HepG2 (cell line): Measurements from ENCODE around the gene FGFR4. TPM values are rescaled to one million over a fixed set of nuclear protein-coding genes. Genes with fewer than 3 reads are reported as not detected.

Experiments used
- CCDC6 ChIP-seq: sonication (generic); formaldehyde crosslinking; IDR thresholded peaks from 2 replicates; pipeline ENCODE4 v1.8.1; 2022; ENCODE audit warnings: mild to moderate bottlenecking, missing genetic modification reagents, moderate library complexity
- GATAD2A ChIP-seq: IDR thresholded peaks from 2 replicates; pipeline ENCODE4 v1.6.1; 2016
- JUND ChIP-seq: sonication (generic); formaldehyde crosslinking; IDR thresholded peaks from 2 replicates; pipeline ENCODE4 v1.8.0; 2022; ENCODE audit warnings: mild to moderate bottlenecking, missing genetic modification reagents
- PHF5A ChIP-seq: IDR thresholded peaks from one replicate; pipeline ENCODE4 v1.6.1; 2018; ENCODE audit warnings: low read depth, missing genetic modification reagents; ENCODE audit not compliant: unreplicated experiment
- ZBTB38 ChIP-seq: sonication (generic); formaldehyde crosslinking; IDR thresholded peaks from 2 replicates; pipeline ENCODE4 v1.5.1; 2020; ENCODE audit warnings: mild to moderate bottlenecking, missing genetic modification reagents
- ZNF121 ChIP-seq: sonication (generic); formaldehyde crosslinking; IDR thresholded peaks from 2 replicates; pipeline ENCODE4 v1.5.0; 2020; ENCODE audit warnings: mild to moderate bottlenecking, missing genetic modification reagents
- polyA plus RNA-seq, 8 experiments: library from polyadenylated mRNA; depleted of rRNA in 3 of 8; stranded (reverse) in 7 of 8; unstranded in 1 of 8; fragments of >200 nt; fragmentation: Illumina TruSeq in 4 of 8; extraction: Trizol in 4 of 8; gene quantifications; 2 replicates each; pipeline versions ENCODE4 v1.2.1 to v1.2.3, GENCODE V29; 2011 to 2016; ENCODE audit warnings: low read depth in 4 of 8, missing spikeins in 1 of 8, mixed read lengths in 1 of 8; ENCODE audit not compliant: insufficient read depth in 1 of 8
- total RNA-seq, 5 experiments: library from RNA; depleted of rRNA; stranded (reverse); fragments of >200 nt; fragmentation: Illumina TruSeq; extraction: Trizol; gene quantifications; 2 replicates each; pipeline ENCODE4 v1.2.3, GENCODE V29; 2016; ENCODE audit warnings: low read depth in 1 of 5
- TF ChIP-seq, protein P1 (sequence below): sonication (generic); formaldehyde crosslinking; IDR thresholded peaks from 2 replicates; pipeline ENCODE4 v1.4.0; 2020; ENCODE audit warnings: missing genetic modification reagents, mild to moderate bottlenecking, borderline replicate concordance
- TF ChIP-seq, protein P2 (sequence below), 2 experiments: sonication (generic) in 1 of 2; formaldehyde crosslinking in 1 of 2; IDR thresholded peaks; 2 replicates each; pipeline versions ENCODE4 v1.4.0 to v1.6.1; 2016 to 2020; ENCODE audit warnings: borderline replicate concordance in 1 of 2, low read depth in 1 of 2, mild to moderate bottlenecking in 1 of 2, missing genetic modification reagents in 1 of 2
- TF ChIP-seq, protein P3 (sequence below): sonication (generic); formaldehyde crosslinking; IDR thresholded peaks from 2 replicates; pipeline ENCODE4 v1.8.0; 2022; ENCODE audit warnings: missing genetic modification reagents, mild to moderate bottlenecking, moderate library complexity, borderline replicate concordance
- TF ChIP-seq, protein P4 (sequence below): IDR thresholded peaks from 2 replicates; pipeline ENCODE4 v1.6.1; 2018; ENCODE audit warnings: missing genetic modification reagents
- TF ChIP-seq, protein P5 (sequence below): sonication (generic); formaldehyde crosslinking; IDR thresholded peaks from 2 replicates; pipeline ENCODE4 v1.5.0; 2020; ENCODE audit warnings: mild to moderate bottlenecking, missing genetic modification reagents, borderline replicate concordance

The FGFR4 gene
- total and polyA plus RNA-seq, 2 of the 13 experiments (the other 11 are each of a cell fraction or from before 2014, with no cell fraction given): 129 to 219 TPM

DNA sequence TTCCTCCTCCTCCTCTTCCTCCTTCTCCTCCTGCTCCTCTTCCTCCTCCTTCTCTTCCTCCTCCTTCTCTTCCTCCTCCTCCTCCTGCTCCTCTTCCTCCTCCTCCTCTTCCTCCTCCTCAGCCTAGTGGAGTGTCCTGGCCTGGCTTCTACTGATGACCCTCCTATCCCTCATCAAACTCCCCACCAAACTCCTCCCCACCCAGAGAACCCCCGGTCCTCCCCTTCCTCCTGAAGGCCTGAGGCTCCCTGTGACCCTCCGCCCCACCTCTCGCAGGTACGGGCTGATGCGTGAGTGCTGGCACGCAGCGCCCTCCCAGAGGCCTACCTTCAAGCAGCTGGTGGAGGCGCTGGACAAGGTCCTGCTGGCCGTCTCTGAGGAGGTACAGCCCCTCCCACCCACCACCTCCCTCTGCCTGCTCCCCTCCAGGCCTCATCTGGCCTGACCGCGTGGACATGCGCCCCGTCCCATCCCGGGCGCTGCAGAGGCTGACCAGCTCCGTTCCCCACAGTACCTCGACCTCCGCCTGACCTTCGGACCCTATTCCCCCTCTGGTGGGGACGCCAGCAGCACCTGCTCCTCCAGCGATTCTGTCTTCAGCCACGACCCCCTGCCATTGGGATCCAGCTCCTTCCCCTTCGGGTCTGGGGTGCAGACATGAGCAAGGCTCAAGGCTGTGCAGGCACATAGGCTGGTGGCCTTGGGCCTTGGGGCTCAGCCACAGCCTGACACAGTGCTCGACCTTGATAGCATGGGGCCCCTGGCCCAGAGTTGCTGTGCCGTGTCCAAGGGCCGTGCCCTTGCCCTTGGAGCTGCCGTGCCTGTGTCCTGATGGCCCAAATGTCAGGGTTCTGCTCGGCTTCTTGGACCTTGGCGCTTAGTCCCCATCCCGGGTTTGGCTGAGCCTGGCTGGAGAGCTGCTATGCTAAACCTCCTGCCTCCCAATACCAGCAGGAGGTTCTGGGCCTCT lies 10.6 kb downstream of the FGFR4 start (continued):
- TF ChIP-seq, protein P1, sequence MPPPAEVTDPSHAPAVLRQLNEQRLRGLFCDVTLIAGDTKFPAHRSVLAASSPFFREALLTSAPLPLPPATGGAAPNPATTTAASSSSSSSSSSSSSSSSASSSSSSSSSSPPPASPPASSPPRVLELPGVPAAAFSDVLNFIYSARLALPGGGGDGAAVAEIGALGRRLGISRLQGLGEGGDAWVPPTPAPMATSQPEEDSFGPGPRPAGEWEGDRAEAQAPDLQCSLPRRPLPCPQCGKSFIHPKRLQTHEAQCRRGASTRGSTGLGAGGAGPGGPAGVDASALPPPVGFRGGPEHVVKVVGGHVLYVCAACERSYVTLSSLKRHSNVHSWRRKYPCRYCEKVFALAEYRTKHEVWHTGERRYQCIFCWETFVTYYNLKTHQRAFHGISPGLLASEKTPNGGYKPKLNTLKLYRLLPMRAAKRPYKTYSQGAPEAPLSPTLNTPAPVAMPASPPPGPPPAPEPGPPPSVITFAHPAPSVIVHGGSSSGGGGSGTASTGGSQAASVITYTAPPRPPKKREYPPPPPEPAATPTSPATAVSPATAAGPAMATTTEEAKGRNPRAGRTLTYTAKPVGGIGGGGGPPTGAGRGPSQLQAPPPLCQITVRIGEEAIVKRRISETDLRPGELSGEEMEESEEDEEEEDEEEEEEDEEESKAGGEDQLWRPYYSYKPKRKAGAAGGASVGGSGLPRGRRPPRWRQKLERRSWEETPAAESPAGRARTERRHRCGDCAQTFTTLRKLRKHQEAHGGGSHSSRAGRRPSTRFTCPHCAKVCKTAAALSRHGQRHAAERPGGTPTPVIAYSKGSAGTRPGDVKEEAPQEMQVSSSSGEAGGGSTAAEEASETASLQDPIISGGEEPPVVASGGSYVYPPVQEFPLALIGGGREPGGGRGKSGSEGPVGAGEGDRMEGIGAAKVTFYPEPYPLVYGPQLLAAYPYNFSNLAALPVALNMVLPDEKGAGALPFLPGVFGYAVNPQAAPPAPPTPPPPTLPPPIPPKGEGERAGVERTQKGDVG (CRISPR knock-in tag): peak; percentile 95
- TF ChIP-seq JUND (CRISPR knock-in tag): peak; percentile 15; the same call in 1 of the 2 replicates
- no peak for TF ChIP-seq ZNF121 (CRISPR knock-in tag)
- TF ChIP-seq, protein P2, sequence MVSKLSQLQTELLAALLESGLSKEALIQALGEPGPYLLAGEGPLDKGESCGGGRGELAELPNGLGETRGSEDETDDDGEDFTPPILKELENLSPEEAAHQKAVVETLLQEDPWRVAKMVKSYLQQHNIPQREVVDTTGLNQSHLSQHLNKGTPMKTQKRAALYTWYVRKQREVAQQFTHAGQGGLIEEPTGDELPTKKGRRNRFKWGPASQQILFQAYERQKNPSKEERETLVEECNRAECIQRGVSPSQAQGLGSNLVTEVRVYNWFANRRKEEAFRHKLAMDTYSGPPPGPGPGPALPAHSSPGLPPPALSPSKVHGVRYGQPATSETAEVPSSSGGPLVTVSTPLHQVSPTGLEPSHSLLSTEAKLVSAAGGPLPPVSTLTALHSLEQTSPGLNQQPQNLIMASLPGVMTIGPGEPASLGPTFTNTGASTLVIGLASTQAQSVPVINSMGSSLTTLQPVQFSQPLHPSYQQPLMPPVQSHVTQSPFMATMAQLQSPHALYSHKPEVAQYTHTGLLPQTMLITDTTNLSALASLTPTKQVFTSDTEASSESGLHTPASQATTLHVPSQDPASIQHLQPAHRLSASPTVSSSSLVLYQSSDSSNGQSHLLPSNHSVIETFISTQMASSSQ (IDR thresholded peaks at IDR 0.05; ENCODE audit: low read depth): no peak
- TF ChIP-seq, protein P2 (CRISPR knock-in tag; IDR thresholded peaks at IDR 0.05; ENCODE audit: borderline replicate concordance): no peak
- no peak for TF ChIP-seq CCDC6
- TF ChIP-seq, protein P3, sequence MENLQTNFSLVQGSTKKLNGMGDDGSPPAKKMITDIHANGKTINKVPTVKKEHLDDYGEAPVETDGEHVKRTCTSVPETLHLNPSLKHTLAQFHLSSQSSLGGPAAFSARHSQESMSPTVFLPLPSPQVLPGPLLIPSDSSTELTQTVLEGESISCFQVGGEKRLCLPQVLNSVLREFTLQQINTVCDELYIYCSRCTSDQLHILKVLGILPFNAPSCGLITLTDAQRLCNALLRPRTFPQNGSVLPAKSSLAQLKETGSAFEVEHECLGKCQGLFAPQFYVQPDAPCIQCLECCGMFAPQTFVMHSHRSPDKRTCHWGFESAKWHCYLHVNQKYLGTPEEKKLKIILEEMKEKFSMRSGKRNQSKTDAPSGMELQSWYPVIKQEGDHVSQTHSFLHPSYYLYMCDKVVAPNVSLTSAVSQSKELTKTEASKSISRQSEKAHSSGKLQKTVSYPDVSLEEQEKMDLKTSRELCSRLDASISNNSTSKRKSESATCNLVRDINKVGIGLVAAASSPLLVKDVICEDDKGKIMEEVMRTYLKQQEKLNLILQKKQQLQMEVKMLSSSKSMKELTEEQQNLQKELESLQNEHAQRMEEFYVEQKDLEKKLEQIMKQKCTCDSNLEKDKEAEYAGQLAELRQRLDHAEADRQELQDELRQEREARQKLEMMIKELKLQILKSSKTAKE: peak; percentile 73
- TF ChIP-seq ZBTB38 (CRISPR knock-in tag): peak; percentile 86
- TF ChIP-seq, protein P4, sequence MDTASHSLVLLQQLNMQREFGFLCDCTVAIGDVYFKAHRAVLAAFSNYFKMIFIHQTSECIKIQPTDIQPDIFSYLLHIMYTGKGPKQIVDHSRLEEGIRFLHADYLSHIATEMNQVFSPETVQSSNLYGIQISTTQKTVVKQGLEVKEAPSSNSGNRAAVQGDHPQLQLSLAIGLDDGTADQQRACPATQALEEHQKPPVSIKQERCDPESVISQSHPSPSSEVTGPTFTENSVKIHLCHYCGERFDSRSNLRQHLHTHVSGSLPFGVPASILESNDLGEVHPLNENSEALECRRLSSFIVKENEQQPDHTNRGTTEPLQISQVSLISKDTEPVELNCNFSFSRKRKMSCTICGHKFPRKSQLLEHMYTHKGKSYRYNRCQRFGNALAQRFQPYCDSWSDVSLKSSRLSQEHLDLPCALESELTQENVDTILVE: no peak
- TF ChIP-seq, protein P5, sequence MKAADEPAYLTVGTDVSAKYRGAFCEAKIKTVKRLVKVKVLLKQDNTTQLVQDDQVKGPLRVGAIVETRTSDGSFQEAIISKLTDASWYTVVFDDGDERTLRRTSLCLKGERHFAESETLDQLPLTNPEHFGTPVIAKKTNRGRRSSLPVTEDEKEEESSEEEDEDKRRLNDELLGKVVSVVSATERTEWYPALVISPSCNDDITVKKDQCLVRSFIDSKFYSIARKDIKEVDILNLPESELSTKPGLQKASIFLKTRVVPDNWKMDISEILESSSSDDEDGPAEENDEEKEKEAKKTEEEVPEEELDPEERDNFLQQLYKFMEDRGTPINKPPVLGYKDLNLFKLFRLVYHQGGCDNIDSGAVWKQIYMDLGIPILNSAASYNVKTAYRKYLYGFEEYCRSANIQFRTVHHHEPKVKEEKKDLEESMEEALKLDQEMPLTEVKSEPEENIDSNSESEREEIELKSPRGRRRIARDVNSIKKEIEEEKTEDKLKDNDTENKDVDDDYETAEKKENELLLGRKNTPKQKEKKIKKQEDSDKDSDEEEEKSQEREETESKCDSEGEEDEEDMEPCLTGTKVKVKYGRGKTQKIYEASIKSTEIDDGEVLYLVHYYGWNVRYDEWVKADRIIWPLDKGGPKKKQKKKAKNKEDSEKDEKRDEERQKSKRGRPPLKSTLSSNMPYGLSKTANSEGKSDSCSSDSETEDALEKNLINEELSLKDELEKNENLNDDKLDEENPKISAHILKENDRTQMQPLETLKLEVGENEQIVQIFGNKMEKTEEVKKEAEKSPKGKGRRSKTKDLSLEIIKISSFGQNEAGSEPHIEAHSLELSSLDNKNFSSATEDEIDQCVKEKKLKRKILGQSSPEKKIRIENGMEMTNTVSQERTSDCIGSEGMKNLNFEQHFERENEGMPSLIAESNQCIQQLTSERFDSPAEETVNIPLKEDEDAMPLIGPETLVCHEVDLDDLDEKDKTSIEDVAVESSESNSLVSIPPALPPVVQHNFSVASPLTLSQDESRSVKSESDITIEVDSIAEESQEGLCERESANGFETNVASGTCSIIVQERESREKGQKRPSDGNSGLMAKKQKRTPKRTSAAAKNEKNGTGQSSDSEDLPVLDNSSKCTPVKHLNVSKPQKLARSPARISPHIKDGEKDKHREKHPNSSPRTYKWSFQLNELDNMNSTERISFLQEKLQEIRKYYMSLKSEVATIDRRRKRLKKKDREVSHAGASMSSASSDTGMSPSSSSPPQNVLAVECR (CRISPR knock-in tag): peak; percentile 26; the same call in 1 of the 2 replicates
- peak; percentile 64 for TF ChIP-seq PHF5A (CRISPR knock-in tag)
- TF ChIP-seq GATAD2A: peak; percentile 64
